HG02973 (cell line): ENCODE results near the gene HEPACAM.

ENCODE experiments used
- ATAC-seq: cut with Tn5 transposase; IDR thresholded peaks from one replicate; pipeline ENCODE4 v1.9.1; 2021; ENCODE audit warnings: moderate library complexity; ENCODE audit not compliant: unreplicated experiment

The HEPACAM gene

DNA sequence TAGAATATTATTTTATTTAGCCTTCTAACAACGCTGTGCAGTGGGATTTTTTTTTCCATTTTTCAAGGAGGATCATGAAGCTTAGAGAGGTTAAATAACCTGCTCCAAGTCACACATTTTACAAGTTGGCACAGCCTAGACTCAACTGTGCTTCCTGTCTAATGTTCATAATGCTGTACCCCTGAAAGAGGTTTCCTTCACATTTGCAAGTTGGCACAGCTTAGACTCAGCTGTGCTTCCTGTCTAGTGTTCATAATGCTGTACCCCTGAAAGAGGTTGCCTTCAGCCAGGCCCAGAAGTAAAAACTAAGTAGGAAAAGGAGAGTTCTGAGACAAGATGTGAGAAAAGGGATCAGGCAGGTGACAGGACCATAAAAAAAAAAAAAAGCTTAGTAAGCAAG, 7.9 kb upstream of the HEPACAM start:
- ATAC-seq, result no peak

DNA sequence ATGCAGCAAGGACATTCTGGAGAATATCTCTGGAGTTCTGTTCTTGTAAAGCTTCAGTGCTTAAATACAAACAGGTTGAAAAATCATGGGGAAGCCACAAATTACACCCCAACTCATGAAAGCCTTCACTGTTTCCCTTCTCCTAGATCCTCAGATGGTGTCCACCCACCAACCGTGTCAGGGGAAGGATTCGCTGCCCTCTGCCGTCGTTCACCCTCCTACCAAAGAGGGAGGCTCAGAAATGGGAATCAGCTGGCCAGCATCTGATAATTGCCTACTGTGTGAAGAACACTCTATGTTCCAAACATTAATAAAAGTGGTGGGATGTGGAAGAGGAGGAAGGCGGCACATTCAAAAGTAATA, 7.4 kb upstream of the HEPACAM start:
- ATAC-seq, result no peak

DNA sequence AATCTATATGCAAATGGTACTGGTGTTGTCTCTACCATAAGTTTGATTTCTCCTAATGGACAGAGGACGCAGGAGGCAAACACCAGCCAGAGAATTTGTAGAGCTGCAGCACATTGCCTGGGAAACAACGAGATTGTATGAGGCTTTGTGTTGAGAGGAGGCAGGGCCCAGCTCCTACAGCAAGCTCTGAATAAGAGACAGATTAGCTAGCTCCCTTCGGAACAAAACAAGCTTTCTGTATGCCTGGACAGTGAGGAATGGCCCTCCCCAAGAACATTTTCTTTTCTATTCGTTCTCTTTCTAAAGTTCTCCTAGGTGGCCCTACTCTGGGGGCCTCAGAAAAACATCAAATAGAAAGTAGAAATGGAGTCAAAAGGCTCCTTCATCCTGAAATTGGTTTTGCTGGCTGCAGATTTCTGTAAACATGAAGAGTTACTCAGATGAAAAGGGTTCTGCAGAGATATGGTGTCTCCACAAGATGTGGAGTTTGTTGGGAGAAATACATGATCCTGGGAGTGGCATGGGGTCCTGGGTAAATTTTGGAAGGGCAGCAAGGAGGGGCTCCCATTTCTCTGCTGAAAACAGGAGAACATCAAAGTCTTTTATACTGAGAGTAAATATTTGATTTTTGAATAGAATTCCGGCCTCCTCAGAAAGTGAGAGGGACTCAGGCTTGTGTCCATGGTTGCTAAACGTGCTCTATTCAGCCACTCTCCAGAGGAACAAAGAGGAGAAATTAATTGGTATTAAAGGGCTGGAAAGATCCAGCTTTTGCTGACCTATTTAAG, 6.8 kb upstream of the HEPACAM start:
- ATAC-seq, result no peak

DNA sequence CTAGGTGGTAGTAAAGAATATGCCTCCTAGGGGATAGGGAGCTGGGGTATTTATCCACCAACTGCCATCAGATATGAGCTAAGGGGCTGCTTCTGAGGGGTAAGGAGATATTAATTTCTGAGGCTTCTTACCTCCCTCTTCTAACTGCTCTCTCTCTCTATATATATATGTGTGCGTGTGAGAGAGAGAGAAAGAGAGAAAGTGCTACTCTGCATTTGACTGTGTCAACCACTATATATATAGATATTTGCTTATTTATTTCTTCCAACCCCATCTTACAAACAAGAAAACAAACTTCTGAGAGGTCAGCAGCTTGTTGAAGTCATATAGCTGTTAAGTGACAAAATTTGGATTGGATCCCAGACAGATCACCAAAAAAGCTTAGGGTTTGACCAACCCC, 5.9 kb upstream of the HEPACAM start:
- peak; percentile 86 for ATAC-seq

DNA sequence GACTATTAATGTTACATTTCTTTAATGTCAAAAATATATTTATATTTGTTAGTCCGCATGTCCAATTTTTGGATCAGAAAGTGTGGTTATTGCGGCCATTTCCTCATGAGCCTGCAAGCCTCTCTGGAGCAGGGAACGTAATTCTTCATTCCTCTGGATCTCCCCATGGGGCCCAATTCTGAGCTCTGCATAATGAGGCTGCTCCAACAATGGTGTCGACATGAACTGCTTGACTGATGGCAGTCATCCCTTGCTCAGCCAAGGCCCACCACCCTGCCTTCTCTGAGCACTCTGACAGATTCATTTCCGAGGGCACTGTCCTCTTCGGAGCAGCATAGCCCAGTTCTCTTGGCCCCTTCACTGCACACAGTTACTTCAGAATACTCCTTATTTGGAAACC, 3.1 kb upstream of the HEPACAM start:
- no peak for ATAC-seq

DNA sequence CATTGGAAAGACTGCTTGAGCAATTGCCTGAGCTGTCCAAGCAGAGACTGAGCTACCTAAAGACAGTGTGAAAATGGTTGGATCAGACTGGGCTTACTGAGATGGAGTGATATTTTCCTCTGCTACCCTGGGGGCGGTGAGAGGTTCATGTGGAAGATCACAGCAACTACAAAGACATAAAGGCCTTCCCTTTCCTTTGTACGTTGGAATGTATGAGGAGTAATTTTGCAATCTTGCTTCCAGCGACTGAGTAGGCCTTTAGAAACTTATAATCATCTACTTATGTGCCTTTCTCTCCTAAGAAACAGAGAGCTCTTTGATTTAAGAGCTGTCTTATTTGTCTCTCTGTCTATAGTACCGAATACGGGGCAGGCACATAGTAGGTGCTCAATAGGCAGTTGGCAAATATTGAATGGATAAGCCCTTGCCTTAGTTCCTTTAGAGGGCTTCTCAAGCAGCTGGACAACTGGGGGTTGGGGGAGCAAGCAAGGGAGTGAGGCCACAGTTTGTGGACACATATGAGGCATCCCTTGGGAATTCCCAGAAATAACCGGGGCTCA, 2.4 kb upstream of the HEPACAM start:
- no peak for ATAC-seq

DNA sequence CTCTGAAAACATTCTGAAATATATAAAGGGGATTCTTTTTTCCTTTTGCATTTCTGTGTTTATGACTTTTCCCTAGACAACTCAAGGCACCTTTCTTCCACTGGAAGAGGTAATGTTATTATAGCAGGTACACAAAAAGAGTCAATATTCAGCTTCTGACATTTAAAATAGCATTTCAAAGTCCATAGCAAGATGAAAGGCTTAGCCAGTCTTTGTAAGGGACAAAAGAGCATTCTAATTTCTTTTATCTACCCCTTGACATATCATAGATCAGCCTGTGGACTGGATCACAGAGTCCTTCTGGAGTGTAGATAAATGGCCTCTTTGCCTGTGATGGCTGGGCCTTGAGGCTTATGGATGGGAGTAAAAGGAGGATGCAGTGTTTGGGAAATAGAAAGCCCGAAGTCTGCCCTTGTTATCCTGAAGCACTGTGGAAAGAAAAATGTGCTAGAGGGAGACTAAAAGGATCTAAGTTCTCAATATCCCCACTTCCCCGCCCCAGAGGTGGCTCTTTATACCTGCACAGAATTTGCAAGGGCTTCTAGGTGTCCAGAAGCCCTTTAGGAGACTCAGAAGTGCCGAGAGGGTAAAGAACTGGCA, 1.6 kb upstream of the HEPACAM start:
- no peak for ATAC-seq

DNA sequence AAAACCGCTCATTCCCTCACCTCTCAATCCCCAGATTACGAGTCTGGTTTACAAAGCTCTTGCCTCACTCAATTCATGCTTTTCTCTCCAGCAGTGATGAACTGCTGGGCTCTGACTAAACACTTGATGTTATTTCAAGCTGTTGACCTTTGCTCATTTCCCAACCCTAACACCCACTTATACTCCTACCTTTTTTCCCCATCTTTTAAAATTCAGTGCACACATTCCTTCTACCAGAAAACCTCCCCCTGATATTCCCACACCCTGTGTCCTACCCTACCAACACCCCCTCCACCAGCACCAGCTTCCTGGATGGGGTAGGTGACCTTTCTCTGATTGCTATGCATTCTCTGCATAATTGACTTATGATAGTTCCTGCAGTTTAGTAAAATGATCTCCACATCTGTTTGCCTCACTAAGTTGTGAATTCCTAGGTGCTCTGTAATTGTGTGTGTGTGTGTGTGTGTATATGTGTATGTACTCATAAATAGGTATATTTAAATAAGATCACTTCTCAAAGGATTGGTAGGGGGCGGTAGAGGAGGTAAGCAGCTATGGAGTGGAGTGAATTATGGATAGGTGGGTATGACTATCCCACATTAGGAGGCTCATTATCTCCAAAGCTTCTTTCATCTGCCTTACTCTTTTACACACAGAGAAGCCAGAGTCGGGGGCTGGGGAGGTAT, 842 bp downstream of the HEPACAM start:
- ATAC-seq, result no peak

DNA sequence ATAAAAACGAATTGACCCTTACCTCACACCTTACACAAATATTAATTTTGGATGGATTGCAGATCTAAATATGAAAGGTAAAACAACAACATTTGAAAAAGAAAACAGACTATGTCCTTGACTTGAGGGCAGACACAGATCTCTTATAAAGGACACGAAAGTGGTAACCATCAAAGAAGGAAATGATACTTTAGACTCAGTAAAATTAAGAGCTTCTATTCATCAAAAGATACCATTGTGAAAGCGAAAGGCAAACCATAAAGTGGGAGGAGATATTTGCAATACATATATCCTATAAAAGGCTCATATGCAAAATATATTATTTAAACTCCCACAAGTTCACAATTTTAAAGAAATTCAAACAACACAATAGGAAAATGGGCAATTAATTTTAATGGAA, 5.0 kb downstream of the HEPACAM start:
- ATAC-seq, result peak; percentile 87

DNA sequence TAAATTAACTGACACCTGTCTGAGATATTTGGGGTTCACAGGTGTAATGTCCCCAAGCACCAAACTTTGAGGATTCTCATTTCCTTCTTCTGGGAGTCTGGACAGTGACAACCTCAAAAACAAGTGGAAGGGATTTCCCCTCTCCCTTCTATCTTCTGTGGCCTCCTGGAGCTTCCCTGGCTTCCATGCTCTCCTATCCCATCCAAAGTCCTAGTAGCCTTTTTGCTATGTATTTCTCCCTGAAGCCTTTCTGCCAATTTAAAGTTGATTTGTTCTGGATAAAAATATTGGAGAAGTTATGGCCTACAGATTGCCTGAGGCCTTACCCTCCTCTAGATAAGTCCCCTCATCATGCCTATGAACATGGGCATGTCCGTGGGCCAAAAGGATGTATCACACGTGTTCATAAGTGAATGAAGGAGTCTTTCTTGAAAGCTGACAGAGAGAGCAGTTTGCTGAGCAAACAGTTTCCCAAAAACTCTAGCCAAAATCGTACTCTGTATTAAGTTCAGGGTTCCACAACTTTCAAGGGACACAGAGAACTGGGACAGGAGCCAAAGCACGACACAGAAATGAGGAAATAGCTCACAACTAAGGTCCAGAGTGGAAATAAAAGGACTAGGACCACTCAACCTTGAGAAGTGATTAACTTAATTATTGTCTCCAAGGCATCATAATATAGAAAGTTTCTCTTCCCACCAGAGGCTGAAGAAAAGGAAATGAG, 6.7 kb downstream of the HEPACAM start:
- ATAC-seq, result no peak

DNA sequence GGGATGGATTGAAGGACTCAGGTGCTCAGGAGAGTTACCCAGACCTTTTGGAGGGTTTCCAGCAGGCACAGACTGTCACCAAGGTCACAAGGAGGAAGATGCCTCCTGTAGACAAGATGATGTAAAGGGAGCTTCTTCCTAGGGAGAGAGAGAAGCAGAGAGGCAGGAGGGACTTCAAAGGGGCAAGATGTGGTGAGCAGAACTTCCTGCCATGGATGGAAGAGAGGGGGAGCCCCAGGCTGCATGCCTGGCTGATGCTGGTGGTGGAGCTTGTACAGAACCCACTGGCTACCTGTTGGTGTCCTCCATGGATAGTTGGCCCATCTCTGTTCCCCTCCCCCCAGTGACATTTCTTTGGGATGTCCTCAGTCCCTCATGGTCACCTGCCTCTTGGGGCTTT, 12.6 kb downstream of the HEPACAM start:
- ATAC-seq, result no peak

DNA sequence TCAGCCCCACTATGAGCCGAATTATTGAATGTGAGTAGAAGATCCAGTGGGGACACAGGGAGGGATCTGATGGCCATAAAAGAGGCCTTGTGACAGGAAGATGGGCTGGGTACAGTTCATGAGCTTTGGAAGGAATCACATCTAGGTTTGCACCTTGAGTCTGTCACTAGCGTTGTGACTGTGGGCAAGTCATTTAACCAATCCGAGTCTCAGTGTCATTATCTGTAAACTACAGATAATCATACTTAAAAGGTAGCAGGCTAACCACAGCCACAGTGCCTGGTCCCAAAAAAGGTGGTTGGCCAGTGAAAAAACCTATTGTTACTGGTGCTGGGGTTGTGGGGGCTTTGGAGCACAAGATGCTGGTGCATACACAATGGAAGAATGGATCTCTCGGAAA, 13.0 kb downstream of the HEPACAM start:
- ATAC-seq, result no peak

DNA sequence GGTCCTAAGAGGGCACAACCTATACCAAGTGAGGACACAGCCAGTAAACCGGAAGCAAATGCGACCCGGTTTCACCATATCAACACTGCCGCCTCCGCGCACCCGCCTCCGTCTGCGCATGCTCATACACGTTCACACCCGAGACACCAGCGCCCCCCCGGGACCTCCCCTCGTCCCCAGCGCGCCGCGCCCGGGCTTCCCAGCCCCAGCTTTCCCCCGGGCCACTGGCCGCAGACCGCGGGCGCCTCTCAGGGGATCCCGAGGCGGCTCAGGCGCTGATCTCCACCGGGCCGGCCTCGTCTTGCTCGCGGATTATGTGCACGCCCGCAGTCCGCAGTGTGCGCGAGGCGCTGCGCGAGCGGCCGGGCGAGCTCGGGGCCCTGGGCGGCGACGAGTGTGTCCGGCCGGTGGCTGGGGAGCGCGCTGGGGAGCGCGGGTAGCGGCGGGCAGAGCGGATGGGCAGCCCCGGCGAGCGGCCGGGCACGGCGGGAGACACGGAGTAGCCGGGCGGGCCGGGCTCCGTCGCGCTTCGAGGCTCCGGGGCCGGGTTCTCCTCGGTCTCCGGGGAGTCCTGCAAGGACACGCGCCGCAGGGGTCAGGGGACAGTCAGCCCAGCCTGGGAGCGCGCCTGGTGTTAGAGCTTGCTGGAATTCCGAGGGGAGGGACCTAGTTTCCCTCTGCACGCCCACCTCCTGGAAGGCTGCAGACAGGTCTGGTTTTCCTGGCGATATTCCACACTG, 14.8 kb downstream of the HEPACAM start:
- peak; percentile 64 for ATAC-seq

DNA sequence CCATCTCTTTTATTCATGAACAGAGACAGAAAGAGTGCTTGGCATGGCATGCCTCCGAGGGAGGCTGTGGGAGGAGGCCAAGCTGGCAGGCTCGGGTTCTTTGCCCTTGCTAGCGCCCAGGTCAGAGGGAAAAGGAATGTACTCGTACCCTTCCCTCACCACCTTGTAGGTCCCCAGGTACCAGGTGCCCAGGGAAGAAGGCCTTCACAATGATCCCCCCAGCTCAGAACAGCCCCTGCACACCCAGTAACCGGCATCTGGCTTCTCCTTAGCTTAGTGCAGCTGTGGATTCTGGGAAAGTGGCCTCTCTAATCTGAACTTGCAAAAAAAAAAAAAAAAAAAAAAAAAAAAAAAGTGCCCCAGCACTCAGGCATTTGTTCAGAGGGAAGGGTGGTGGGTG, 15.5 kb downstream of the HEPACAM start:
- ATAC-seq, result no peak

DNA sequence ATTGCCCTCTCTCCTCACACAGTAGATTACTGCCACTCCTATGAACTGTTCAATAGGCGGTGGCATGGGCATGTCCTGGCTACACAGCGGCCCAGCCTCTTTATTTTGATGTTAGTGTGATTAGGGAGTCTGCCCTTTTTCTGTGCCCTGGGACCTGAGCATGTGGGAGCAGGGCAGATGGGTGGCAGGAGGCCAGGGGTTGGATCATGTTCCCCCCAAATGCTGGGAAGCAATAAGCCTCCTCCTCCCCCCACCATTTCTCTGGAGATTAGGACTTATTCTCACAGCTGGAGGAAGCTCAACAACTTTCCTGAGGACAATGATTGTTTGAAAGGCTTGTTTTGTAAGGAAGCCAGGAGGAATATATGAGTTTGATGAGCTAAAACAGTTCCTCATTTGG, 15.9 kb downstream of the HEPACAM start:
- no peak for ATAC-seq

DNA sequence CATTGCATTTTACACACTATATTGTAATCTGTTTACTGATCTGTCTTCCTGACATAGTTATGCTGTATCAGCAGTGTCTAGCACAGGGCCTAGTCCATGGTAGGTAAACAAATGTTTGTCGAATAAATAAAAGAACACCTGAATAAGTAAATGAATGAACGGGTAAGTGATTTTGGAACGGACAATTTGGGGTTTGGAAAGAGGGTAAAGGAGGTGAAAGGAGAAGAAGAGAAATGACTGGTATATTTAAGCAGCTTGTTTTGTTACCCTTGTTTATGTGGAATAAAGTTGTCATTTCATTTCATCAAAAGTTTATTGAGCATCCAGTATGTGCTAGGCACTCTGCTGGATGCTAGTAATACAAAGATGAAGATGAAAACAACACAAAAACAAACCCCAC, 16.9 kb downstream of the HEPACAM start, which contains the start of gene HEPN1:
TSS of gene HEPN1 (plus strand) at position 301 of the 400 bp plus-strand sequence.
- no peak for ATAC-seq

DNA sequence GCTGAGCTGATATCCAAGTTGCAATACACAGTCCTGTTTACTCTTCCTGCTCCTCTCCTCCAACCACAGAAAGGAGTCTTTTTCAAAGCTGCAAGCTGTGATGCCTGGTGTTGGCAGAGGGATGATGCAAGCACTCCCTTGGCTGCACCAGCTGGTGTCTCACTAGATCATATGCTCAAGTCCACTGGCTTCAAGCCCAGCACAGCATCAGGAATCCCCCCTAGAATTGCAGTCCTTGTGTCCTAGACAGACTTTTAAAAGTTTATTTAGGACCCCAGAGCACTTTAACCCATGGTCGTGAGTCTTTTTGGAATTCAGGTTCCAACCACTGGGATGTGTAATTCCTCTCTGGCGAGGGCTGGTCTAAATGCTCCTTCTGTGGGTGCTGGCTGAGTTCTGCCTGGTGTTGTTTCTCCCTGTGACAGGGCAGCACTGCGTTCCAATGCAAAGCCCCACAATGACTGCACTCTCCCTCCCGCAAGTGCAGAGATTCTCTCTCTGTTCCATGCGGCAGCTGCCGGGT, 18.7 kb downstream of the HEPACAM start:
- ATAC-seq, result no peak

DNA sequence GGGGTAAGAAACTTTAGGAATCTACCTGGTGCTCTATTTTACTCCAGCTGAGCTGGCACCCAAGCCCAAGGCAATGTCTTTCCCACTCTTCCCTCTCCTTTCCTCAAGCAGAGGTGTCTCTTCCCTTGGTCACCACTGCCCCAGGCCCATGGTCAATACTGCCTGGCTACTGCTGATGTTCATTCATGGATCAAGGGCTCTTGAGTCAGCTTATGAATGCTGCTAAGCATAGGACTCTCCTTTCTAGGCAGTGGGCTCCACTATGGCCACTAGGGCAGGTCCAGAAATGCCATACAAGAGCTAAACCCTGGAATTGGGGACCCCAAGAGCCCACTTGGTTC, 19.5 kb downstream of the HEPACAM start:
- ATAC-seq, result no peak

DNA sequence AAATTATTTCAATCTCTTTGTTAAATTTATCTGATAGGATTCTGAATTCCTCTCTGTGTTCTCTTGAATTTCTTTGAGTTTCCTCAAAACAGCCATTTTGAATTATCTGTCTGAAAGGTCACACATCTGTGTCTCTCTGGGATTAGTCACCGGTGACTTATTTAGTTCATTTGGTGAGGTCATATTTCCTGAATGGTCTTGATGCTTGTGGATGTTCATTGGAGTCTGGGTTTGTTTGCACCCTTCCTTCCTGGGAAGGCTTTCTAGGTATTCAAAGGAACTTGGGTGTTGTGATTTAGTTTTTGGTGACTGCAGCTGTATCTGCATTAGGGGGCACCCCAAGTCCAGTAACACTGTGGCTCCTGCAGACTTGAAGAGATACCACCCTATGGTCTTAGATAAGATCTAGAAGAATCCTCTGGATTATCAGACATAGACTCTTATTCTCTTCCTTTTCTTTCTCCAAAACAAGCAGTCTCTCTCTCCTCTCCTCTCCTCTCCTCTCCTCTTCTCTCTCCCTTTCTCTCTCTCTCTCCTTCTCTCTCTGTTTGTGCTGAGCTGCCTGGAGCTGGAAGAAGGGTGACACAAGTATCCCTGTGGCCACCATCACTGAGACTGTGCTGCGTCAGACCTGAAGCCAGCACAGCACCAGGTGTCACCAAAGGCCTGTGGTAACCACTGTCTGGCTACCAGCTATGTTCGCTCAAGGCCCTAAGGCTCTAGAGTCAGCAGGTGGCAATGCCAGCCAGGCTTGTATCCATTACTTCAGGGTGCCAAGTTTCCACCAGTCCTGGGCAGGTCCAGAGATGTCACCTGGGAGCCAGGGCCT, 20.1 kb downstream of the HEPACAM start:
- ATAC-seq, result no peak

DNA sequence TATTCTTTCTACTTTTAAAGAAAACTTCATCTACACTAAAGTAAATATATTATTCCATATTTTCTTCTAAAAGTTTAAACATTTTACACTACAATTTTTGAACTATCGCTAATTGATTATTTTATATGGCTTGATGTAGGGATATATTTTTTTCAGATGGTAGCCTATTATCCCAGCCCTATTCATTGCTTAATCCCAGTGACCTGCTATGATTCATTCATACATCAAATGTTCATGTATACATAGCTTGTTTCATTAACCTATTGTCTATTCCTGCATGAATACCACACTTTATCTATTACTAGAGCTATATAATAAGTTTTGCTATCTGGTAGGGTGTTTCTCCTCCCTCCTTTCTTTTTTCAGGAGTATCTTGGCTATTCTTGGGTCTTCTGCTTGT, 33.2 kb downstream of the HEPACAM start:
- ATAC-seq, result no peak
